ENCODE results near the gene ATP2B3. TPM values are rescaled to one million over a fixed set of nuclear protein-coding genes. Genes with fewer than 3 reads are reported as not detected.

The ATP2B3 gene
- total RNA-seq, 2 donors from 2014 or later = not detected

- no peak for DNase-seq (ENCODE audit: low spot score)
- Histone ChIP-seq H3K9me3 (peaks cover 0 to 7% of the 10 kb centered on the region in 2 donors), H3K27me3 (no peaks in the 10 kb centered on the region), H3K36me3 (no peaks in the 10 kb centered on the region), H3K27ac (no peak overlapping the region), H3K4me1 (peaks cover 0 to 8% of the 10 kb centered on the region in 2 donors), H3K4me3 (no peak overlapping the region)
- no peak for TF ChIP-seq CTCF (IDR thresholded peaks at IDR 0.05)
Observed at GRCh38 chrX:153614818-153615217, 97.4 kb downstream of the ATP2B3 start.

- Histone ChIP-seq H3K4me3 (no peak overlapping the region), H3K27me3 (no peaks in the 10 kb centered on the region), H3K27ac (no peak overlapping the region), H3K4me1 (no peaks in the 10 kb centered on the region), H3K36me3 (no peaks in the 10 kb centered on the region), H3K9me3 (no peaks in the 10 kb centered on the region)
- TF ChIP-seq CTCF (IDR thresholded peaks at IDR 0.05) = no peak
- no peak for DNase-seq (ENCODE audit: low spot score)
Observed at GRCh38 chrX:153620576-153620975, 103.1 kb downstream of the ATP2B3 start.

GRCh38 chrX:153621949-153622598 lies 104.6 kb downstream of the ATP2B3 start:
- no peaks in the 10 kb centered on the region for H3K27me3 ChIP-seq
- DNase-seq (ENCODE audit: low spot score) = no peak
- no peak for TF ChIP-seq CTCF (IDR thresholded peaks at IDR 0.05)
- H3K4me3 ChIP-seq = no peak overlapping the region
- no peaks in the 10 kb centered on the region for H3K9me3 ChIP-seq
- no peak overlapping the region for H3K27ac ChIP-seq
- no peaks in the 10 kb centered on the region for H3K4me1 ChIP-seq
- H3K36me3 ChIP-seq = no peaks in the 10 kb centered on the region

- Histone ChIP-seq H3K27ac (no peak overlapping the region), H3K9me3 (no peaks in the 10 kb centered on the region), H3K4me1 (no peaks in the 10 kb centered on the region), H3K27me3 (no peaks in the 10 kb centered on the region), H3K4me3 (no peak overlapping the region), H3K36me3 (no peaks in the 10 kb centered on the region)
- TF ChIP-seq CTCF (IDR thresholded peaks at IDR 0.05) = no peak
- no peak for DNase-seq (ENCODE audit: low spot score)
Observed at GRCh38 chrX:153622661-153623309, 105.3 kb downstream of the ATP2B3 start.

- Histone ChIP-seq H3K4me1 (no peaks in the 10 kb centered on the region), H3K9me3 (no peaks in the 10 kb centered on the region), H3K27me3 (no peaks in the 10 kb centered on the region), H3K27ac (no peak overlapping the region), H3K4me3 (no peak overlapping the region), H3K36me3 (no peaks in the 10 kb centered on the region)
- DNase-seq (ENCODE audit: low spot score) = no peak
- TF ChIP-seq CTCF (IDR thresholded peaks at IDR 0.05) = no peak
Observed at GRCh38 chrX:153623310-153624029, 106.0 kb downstream of the ATP2B3 start.
